GM19452 (cell line): ENCODE results near the gene PRKG1.

Experiments
- ATAC-seq: cut with Tn5 transposase; IDR thresholded peaks from one replicate; pipeline ENCODE4 v1.9.1; 2021; ENCODE audit not compliant: unreplicated experiment

Gene PRKG1

DNA sequence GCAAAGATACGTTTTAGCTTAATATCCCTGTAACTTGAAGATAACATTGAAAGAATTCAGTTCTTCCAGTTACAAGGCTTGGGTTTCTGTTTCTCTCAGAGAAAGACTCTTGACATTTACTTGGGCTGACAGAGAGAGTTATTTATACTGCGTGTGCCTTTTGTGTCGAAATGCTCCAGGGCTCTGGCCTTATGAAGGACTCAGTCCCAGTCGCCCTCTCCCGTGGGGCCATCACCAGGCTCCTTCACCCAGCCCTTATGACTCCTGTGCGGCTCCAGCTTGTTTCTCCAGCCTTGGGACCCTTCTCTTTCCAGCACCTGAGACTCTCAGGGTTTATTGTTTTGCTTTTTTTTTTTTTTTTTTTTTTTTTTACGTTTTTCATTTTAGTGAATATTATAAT lies 997.5 kb downstream of the PRKG1 start:
- ATAC-seq, result no peak

GRCh38 chr10:52074505-52075026 lies 1000.3 kb downstream of the PRKG1 start:
- no peak for ATAC-seq

- ATAC-seq, result no peak
Observed at GRCh38 chr10:52077814-52078213, 1003.5 kb downstream of the PRKG1 start.

DNA sequence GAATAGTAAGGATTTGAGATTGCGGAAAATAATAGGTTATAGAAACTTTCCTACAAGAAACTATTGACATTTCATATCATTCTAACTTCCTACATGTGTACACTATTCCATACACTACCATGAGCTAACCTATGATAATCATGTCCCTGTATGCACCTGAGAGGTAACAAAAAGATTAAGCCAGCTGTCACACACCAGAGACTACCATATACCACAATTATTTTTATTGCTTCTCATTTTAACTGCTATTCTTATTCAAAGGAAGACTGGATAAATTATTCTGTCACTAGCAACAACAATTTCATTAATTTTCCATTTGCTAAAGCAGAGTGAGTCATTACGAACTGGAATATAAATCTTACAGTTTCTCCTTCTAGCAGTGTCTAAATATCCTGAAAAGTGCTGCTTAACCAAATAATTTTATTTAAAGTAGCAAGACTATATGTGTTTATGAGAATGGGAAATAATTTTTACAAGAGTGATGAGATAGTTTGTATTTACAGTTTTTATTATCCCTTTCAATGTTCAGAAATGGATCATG lies 1004.2 kb downstream of the PRKG1 start:
- no peak for ATAC-seq

GRCh38 chr10:52082307-52082706 lies 1008.0 kb downstream of the PRKG1 start:
- no peak for ATAC-seq

GRCh38 chr10:52083422-52083821 lies 1009.1 kb downstream of the PRKG1 start:
- ATAC-seq, result no peak

GRCh38 chr10:52092390-52092789 lies 1018.1 kb downstream of the PRKG1 start:
- no peak for ATAC-seq

- no peak for ATAC-seq
Observed at GRCh38 chr10:52098130-52098529, 1023.8 kb downstream of the PRKG1 start.

- no peak for ATAC-seq
Observed at GRCh38 chr10:52099026-52099600, 1024.8 kb downstream of the PRKG1 start.

DNA sequence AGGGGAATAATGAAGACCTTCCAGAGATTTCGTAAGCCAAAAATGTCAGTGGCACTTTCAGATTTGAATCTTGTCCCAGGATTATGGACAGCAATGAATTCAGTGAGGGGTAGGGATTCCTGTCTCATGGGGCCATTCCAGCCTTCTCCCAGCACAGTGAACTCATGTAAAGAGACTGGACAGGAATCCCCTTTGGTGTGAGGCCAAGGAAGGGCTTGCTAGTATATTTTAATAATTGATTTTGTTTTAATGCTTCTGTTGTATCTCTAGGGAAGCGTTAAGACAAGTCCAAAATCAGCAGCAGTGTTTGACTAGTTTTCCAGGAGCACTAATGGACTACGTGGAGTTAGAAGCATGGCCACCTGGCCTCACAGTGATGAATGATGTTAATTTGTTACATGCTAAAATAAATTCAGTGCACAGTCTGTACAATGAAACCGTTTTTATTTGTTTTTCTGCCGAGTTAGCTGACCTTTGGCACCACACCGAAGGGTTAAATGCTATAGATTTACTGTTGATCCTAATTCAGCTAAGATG lies 1025.8 kb downstream of the PRKG1 start:
- ATAC-seq, result no peak

- ATAC-seq, result no peak
Observed at GRCh38 chr10:52105301-52105700, 1031.0 kb downstream of the PRKG1 start.

GRCh38 chr10:52106011-52106410 lies 1031.7 kb downstream of the PRKG1 start:
- no peak for ATAC-seq

GRCh38 chr10:52106899-52107298 lies 1032.6 kb downstream of the PRKG1 start:
- no peak for ATAC-seq

- ATAC-seq, result no peak
Observed at GRCh38 chr10:52108236-52108635, 1033.9 kb downstream of the PRKG1 start.

DNA sequence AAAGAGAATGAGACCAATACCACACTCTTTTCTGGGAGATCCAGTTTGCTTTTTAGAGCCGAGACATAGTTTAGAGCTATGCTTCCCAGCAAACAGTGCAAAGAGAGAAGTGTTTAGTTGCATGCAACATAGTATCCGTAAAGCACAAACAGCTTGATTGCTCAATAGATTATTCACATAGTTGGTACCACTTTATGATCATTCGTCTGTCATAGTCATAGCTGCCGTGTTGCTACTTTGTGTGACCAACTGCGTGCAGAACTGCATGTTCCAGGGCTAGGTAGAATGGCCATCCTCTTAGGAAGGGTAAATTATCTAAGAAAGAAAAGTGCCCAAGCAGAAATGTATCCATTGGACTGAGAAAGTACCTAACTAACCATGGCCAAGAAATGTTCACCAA lies 1036.3 kb downstream of the PRKG1 start:
- ATAC-seq, result no peak

DNA sequence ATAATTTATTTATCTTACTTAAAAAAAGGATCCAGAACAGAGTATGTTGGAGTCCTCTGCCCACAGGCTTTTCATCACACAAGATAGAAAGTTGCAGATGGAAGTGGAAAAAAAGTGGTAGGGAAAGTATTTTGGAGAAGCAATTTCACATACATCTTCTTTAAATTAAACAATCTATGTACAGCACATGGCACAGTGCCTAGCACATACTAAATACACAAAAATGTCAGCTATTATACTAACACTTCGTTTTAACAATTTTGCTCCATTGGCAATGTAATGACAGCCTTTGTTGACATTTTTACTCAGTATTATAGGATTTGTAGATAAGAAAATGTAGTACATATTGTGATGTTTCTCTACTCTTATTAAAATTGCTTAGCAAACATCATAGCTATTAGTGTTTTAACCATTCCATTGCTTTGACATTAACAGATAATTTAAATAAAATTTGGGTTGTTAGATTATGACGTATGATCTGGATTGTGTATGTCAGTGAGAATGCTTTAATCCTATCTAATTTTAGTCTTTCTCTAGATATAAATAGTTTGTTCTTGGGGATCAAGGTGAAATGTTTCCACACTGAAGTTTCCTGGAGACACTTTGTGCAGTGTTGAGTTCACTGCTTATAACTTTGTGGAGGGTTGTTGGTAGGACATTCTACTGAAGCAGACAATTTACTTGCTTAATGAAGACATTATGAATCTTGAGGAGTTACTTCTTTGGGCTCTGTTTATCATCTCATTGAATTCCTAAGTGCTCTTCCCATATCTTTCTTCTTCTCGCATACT lies 1037.0 kb downstream of the PRKG1 start:
- no peak for ATAC-seq

DNA sequence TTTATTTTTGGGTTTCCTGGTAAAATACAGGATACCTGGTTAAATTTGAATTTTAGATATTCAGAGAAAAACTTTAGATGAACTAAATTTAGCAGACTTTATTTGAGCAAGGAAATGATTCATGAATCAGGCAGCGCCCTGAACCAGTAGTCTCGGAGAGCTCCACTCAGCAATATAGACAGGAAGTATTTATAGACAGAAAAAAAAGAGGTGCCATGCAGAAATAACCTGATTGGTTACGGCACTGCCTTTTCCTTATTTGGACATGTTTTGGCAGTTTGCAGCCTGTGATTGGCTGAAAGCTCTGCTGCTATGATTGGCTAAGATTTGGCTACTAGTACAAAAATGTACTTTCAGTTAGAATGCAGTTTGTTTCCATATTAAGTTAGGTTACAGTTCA lies 1041.5 kb downstream of the PRKG1 start:
- ATAC-seq, result no peak

- ATAC-seq, result no peak
Observed at GRCh38 chr10:52119507-52119906, 1045.2 kb downstream of the PRKG1 start.

DNA sequence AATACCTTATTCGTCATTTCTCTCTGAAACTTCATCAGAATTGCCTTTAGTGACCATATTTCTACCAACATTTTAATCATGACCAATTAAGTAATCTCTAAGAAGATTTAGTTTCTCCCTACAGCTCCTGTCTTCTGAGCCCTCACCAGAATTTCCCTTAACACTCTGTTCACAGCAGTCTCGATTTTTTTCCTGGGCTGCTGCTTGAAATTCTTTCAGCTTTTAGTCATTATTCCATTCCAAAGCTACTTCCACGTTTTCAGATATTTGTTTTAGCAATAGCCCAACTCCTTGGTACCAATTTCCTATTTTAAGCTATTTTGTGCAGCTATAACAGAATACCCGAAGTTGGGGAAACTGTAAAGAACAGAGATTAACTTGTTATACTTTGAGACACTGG lies 1047.4 kb downstream of the PRKG1 start:
- no peak for ATAC-seq

DNA sequence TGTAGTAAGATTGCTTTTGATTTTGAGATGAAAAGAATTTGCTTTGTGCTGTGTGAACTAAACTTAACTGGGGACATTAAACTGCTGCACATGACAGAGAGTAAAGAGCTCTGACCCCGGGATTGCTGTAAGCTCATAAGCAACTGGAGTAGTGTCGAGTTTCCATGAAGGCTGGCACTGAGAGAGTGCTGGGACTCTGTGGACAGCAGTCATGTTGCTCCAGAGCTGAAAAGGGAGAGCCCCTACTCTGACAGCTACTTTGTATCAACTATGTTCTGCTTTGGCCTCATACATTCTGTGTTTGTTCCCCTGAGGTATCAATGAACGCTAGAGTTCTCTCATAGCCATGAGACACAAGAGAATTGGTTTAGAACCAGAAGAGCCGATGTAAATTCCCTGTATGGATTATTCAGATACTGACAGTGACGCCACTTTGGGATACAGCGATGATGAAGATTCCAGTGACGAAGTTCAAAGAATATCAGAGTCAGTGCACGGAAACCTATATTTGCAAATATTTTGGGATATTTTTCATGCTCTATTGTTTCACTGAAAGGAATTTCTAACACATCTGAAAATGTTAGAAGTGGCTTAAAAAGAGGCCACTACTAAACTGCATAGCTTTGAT lies 1053.9 kb downstream of the PRKG1 start:
- ATAC-seq, result no peak

DNA sequence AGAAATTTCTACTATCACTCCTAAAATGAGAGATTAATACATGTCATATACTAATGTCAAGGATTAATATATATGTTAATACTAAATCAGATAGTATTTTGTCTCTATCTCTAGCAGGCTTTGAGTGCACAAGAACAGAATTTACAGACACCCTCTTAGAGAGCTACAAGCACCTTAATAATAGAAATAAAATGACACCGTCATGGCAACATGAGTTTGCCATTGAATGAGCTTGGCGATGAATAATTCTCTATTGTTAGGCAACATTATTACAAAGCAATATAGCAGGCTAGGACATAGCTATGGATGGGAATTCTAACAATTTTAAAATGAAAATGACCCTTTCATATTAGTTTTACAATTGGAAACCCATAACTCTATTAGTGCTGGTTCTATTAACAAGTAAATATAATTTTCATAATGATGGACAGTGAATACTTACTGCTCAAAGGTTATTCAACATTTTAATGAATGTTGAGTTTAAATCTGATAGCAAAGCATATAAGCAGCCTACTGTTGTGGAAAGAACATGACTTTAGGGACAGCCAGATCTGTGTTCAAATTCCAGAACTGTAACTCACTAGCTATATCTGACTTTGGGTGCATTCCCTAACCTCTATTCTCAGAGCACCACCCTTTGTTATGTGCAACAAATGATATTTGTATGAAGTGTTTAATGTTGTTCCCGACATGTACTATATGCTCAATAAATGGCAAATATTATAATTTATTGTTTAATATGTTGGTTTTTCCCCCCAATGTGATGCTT lies 1055.3 kb downstream of the PRKG1 start:
- ATAC-seq, result no peak
